ENCODE data around the gene SKAP1. TPM values are rescaled to one million over a fixed set of nuclear protein-coding genes. Genes with fewer than 3 reads are reported as not detected.

The SKAP1 gene
- total RNA-seq, 4 donors from 2014 or later = 1.1 to 1.7 (median 1.2) TPM

DNA sequence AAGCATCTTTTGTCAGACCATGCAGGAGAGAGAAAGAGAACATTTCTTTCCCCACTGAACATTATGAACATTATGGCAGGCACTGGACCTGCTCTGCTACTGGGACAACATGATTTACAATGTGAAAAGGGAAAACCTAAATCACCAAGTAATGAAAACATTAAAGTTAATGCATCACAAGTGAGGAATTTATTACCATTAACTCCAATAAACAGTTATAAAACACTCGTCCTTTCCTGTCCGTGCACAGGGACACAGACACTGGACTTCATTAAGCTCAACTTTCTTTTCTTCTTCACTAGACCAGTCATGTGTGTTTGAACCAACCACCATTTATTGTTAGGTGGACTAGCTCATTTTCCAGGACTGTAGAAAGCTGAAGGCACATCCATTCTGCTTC is 227.1 kb downstream of the SKAP1 start:
- H3K4me1 ChIP-seq = no peaks in the 10 kb centered on the region
- DNase-seq (ENCODE audit: extremely low spot score) = no peak
- no peak overlapping the region for H3K4me3 ChIP-seq
- TF ChIP-seq POLR2AphosphoS5 (IDR thresholded peaks at IDR 0.05) (no peak), EP300 (IDR thresholded peaks at IDR 0.05) (no peak), POLR2A (IDR thresholded peaks at IDR 0.05; ENCODE audit: low read depth) (no peak)
- TF ChIP-seq, protein P1, sequence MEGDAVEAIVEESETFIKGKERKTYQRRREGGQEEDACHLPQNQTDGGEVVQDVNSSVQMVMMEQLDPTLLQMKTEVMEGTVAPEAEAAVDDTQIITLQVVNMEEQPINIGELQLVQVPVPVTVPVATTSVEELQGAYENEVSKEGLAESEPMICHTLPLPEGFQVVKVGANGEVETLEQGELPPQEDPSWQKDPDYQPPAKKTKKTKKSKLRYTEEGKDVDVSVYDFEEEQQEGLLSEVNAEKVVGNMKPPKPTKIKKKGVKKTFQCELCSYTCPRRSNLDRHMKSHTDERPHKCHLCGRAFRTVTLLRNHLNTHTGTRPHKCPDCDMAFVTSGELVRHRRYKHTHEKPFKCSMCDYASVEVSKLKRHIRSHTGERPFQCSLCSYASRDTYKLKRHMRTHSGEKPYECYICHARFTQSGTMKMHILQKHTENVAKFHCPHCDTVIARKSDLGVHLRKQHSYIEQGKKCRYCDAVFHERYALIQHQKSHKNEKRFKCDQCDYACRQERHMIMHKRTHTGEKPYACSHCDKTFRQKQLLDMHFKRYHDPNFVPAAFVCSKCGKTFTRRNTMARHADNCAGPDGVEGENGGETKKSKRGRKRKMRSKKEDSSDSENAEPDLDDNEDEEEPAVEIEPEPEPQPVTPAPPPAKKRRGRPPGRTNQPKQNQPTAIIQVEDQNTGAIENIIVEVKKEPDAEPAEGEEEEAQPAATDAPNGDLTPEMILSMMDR (IDR thresholded peaks at IDR 0.05) = no peak
- 62% methylated on average over 2 of the region's 2 CpGs for WGBS
- H3K9me3 ChIP-seq = no peaks in the 10 kb centered on the region
- no peaks in the 10 kb centered on the region for H3K36me3 ChIP-seq
- H3K27me3 ChIP-seq = peaks cover 0 to 10% (median 0%) of the 10 kb centered on the region in 4 donors
- H3K27ac ChIP-seq (replicated peaks in 1 of 4) = no peak overlapping the region
- intact Hi-C loops (cut with DNase I) = no loop called here

DNA sequence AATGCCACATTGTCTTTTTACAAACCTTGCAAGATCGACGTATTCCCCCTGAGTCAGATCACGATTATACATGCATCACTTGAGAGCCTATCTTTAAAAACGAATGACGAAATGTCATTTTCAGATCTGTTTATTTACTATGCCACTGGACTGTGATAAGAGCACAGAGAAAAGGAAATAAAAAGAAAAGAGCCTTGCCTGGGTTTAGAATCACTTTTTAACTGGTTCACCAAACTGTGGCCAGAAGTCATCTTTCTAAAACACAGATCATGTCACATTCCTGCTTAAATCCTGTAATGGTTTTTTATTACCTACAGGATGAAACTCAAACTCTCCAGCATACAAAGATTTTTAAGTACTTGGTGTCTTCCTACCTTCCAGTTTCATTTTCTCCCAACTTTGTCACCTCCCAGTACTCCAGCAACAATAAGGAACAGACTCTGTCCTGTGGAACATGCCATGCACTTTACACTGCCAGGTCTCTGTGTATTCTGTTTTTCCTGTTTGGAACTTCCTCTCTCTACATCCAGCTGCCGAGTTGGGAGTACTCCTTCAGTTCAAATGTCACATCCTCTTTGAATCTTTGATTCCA is 231.0 kb downstream of the SKAP1 start:
- no peak for TF ChIP-seq POLR2A (IDR thresholded peaks at IDR 0.05; ENCODE audit: low read depth)
- no peak for TF ChIP-seq EP300 (IDR thresholded peaks at IDR 0.05)
- TF ChIP-seq, protein P1 (IDR thresholded peaks at IDR 0.05) = no peak
- TF ChIP-seq POLR2AphosphoS5 (IDR thresholded peaks at IDR 0.05) = no peak
- no peaks in the 10 kb centered on the region for H3K36me3 ChIP-seq
- intact Hi-C loops (cut with DNase I) = no loop called here
- peaks cover 0 to 24% (median 3%) of the 10 kb centered on the region in 4 donors for H3K27me3 ChIP-seq
- no peak overlapping the region for H3K4me3 ChIP-seq
- no peak for DNase-seq (ENCODE audit: extremely low spot score)
- H3K9me3 ChIP-seq = no peaks in the 10 kb centered on the region
- no peaks in the 10 kb centered on the region for H3K4me1 ChIP-seq
- WGBS = 50% methylated on average over 6 of the region's 6 CpGs
- H3K27ac ChIP-seq (replicated peaks in 1 of 4) = no peak overlapping the region

DNA sequence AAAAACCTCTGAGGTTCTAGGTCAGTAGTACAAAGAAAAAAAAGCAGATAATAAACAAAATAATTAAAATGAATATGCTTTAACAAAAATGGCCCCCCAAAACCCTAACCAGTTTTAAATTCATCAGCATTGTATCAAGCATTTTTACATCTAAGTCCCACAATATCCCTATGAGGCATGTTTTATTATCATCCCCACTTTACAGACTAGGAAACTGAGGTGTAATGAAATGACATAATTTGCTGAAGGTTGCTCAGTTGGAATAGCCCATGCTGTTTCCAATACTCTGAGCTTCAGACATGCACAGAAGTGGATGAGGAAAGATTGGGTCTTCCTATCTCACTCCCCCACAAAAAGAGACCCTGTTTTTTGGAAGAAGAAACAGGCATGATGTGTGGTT is 234.1 kb downstream of the SKAP1 start:
- Histone ChIP-seq H3K36me3 (no peaks in the 10 kb centered on the region), H3K27ac (replicated peaks in 1 of 4) (no peak overlapping the region), H3K9me3 (no peaks in the 10 kb centered on the region), H3K4me1 (no peaks in the 10 kb centered on the region), H3K4me3 (no peak overlapping the region), H3K27me3 (peaks cover 0 to 33% (median 3%) of the 10 kb centered on the region in 4 donors)
- intact Hi-C loops (cut with DNase I) = no loop called here
- TF ChIP-seq, protein P1 (IDR thresholded peaks at IDR 0.05) = no peak
- TF ChIP-seq POLR2A (IDR thresholded peaks at IDR 0.05; ENCODE audit: low read depth) (no peak), EP300 (IDR thresholded peaks at IDR 0.05) (no peak), POLR2AphosphoS5 (IDR thresholded peaks at IDR 0.05) (no peak)
- no peak for DNase-seq (ENCODE audit: extremely low spot score)

DNA sequence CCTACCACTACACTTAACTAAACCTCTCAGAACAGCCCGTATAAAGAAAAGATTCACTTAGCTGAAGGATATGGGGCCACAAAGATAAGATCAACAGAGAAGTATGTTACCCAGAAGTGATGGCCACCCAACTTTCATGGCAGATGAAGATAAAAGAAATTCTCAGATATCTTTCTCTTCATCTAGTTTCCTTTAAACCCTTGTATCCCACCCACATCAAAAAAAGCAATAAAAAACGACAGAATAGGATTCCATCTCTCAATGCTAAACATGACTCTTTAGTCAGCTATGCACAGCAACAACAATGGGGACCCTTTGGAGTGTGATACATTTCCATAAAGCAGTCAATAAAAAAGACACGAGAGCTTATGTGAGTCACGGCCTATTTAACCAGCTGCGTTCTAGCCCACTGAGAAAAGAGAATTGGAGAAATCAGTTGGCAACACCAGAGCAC is 235.9 kb downstream of the SKAP1 start:
- TF ChIP-seq EP300 (IDR thresholded peaks at IDR 0.05) (no peak), POLR2A (IDR thresholded peaks at IDR 0.05; ENCODE audit: low read depth) (no peak), POLR2AphosphoS5 (IDR thresholded peaks at IDR 0.05) (no peak)
- TF ChIP-seq, protein P1 (IDR thresholded peaks at IDR 0.05) = no peak
- no peak overlapping the region for H3K27ac ChIP-seq (replicated peaks in 1 of 4)
- H3K9me3 ChIP-seq = no peaks in the 10 kb centered on the region
- no peak overlapping the region for H3K4me3 ChIP-seq
- WGBS = 72% methylated on average over 5 of the region's 5 CpGs
- peaks cover 0 to 38% (median 3%) of the 10 kb centered on the region in 4 donors for H3K27me3 ChIP-seq
- no peaks in the 10 kb centered on the region for H3K36me3 ChIP-seq
- no peak for DNase-seq (ENCODE audit: extremely low spot score)
- no peaks in the 10 kb centered on the region for H3K4me1 ChIP-seq
- intact Hi-C loops (cut with DNase I) = no loop called here

DNA sequence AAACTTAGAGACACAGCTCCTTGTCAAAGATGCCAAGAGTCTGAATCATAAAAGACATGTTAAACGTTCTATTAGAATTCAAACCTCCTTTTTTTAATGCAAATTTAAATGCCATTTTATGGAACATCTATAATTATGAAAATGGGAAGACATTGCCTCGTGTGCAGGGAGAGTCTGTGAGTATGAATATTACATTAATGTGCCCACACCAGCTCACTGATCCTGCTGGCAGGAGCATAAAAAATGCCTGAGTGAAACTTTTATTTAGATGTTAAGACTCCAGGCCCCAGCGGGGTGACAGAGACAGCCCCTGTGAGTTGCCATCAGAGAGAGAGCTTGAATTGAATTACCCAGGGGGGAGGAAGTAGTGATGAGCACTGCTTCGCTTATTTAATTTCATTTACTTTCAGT is 237.7 kb downstream of the SKAP1 start:
- Histone ChIP-seq H3K4me3 (no peak overlapping the region), H3K27me3 (peaks cover 0 to 47% (median 3%) of the 10 kb centered on the region in 4 donors), H3K27ac (replicated peaks in 1 of 4) (no peak overlapping the region), H3K4me1 (no peaks in the 10 kb centered on the region), H3K36me3 (no peaks in the 10 kb centered on the region), H3K9me3 (no peaks in the 10 kb centered on the region)
- 54% methylated on average over 4 of the region's 4 CpGs for WGBS
- intact Hi-C loops (cut with DNase I) = no loop called here
- TF ChIP-seq POLR2A (IDR thresholded peaks at IDR 0.05; ENCODE audit: low read depth) = no peak
- no peak for TF ChIP-seq EP300 (IDR thresholded peaks at IDR 0.05)
- no peak for TF ChIP-seq POLR2AphosphoS5 (IDR thresholded peaks at IDR 0.05)
- TF ChIP-seq, protein P1 (IDR thresholded peaks at IDR 0.05) = no peak
- no peak for DNase-seq (ENCODE audit: extremely low spot score)

Measured in esophagus muscularis mucosa (tissue), 4 donors.